ENCODE results near the gene NLRP6.
"Not testable (repeated sequence)": the region's sequence is repeated elsewhere in the genome, so short reads cannot be mapped to it uniquely, and the experiment has no call there.

- not testable (repeated sequence) for TF ChIP-seq POLR2A (IDR thresholded peaks at IDR 0.05; ENCODE audit: low read depth, low read length); POLR2AphosphoS5 (IDR thresholded peaks at IDR 0.05; ENCODE audit: low read depth, low read length); TAF1 (IDR thresholded peaks at IDR 0.05; ENCODE audit: borderline replicate concordance, low read depth, low read length)
These were observed 55.5 kb downstream of the NLRP6 start for GRCh38 chr11:333616-334263.

All from GM12892 (cell line).